Thyroid gland (tissue), 4 donors: ENCODE measurements around the gene TMEM238.

ENCODE experiments used
- CTCF ChIP-seq, 6 experiments: fragments of 200-600 bp in 3 of 6; fragments of 450-650 bp in 3 of 6; sonication (generic) in 3 of 6; IDR thresholded peaks; one replicate each; pipeline ENCODE4 v1.5.1; 2016 to 2019; ENCODE audit warnings: antibody characterized with exemption in 6 of 6, mild to moderate bottlenecking in 2 of 6, inconsistent platforms in 1 of 6, moderate library complexity in 1 of 6
- POLR2A ChIP-seq, 2 donors: fragments of 450-650 bp; IDR thresholded peaks; one replicate each; pipeline ENCODE4 v1.6.1; 2017; ENCODE audit warnings: antibody characterized with exemption in 2 of 2, mild to moderate bottlenecking in 2 of 2, moderate library complexity in 1 of 2

- no peak for TF ChIP-seq POLR2A (IDR thresholded peaks at IDR 0.05)
- no peak for TF ChIP-seq CTCF (IDR thresholded peaks at IDR 0.05)
Measured at GRCh38 chr19:55379174-55379573, 4.9 kb downstream of the TMEM238 start.
